GM21529 (cell line): ENCODE results near the gene PPP1R1B.
"Not testable (repeated sequence)": the region's sequence is repeated elsewhere in the genome, so short reads cannot be mapped to it uniquely, and the experiment has no call there.

ENCODE experiments used
- ATAC-seq: cut with Tn5 transposase; IDR thresholded peaks from one replicate; pipeline ENCODE4 v1.9.1; 2021; ENCODE audit not compliant: unreplicated experiment

The PPP1R1B gene

DNA sequence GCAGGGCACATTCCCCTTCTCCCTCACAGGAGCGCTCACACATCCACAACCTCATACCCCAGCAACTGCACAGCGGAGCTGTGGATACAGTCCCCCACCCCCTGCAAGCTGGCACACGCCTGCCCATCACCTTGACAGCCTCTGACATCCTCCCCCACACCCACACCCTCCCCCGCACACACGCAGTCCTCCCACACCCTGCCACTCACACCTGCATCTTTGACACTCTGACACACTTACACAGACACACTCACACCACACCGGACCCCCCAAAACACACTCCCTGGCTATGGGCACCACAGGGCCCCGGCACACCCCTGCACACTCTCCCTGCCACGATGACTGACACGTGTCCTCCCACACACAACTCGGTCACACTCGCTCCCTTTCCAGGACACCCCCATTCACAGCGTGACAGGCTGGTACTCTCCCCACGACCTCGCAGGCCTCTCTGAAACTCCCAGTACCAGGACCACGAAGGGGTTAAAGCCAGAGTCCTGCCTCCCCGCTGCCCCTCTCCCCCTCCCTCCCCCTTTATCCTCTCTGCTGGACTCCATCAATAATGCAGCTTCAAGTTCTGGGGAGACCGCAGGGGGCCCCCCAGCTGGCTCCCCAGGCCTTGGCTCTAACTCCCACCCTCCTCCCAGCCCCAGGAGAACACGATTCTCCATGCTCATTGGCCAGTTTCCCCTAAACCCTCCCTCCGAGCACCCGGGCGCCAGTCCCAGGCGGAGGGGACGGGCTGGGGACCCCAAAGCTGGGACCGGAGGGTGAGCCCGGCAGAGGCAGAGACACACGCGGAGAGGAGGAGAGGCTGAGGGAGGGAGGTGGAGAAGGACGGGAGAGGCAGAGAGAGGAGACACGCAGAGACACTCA, at the start of gene PPP1R1B:
Gene PPP1R1B (plus strand): TSS at position 782 of the 876 bp plus-strand sequence. CDS start 441 bp downstream, outside the sequence.
- ATAC-seq = no peak

DNA sequence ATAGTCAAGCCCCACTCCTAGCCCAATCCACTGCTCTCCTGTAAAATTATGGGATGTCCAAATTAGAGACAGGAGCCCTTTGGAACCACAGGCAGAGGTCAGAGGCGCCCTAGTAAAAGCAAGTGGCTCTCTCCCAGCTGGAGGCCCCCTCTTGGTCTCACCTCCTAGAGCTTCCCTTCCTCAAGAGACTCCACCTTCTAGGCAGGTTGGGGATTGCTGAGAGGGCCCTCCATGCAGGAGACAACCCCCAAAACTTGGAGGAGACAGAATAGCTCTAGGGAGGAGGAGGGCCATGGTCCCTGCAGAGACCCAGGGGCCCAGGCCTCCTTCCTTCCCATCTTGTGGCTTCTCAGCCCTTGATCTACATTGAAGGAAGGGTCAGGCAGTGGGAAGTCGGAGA, 48.5 kb upstream of the PPP1R1B start:
- no peak for ATAC-seq

DNA sequence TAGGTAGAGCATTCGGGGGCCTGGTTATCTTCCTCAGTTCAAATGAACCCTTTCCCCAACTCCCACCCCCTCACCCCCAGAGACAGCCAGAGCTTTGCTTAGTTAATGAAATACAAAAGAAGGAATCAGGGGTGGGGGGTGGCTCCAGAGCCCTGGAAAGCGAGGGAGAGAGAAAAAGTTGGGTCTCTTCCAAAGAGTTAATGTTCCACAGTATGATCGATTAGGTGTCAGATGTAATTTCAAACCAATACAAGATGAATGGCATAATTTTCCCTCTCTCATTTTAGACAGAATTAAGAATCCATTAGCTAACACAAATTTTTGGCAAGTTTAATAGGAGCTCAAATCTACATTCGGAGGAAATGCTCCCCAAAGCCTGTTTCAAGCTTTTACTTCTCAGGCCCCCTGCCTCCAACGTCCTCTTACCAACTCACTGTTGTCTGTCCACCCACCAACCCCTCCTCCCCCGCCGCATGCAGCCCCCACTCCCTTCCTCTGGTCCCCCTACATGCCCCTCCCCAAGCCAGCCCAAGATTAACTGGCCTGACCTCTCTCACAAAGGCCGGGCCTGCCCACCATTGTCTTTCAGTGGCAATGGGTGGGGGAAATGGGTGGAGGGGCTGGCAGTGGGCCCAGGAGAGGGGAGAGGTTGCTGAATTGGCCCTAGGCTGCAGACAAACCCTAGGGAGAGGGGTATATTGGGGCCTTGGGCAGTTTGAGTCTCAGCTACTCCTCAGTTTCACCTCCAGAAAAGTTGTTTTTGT, 47.3 kb upstream of the PPP1R1B start:
- ATAC-seq = no peak

DNA sequence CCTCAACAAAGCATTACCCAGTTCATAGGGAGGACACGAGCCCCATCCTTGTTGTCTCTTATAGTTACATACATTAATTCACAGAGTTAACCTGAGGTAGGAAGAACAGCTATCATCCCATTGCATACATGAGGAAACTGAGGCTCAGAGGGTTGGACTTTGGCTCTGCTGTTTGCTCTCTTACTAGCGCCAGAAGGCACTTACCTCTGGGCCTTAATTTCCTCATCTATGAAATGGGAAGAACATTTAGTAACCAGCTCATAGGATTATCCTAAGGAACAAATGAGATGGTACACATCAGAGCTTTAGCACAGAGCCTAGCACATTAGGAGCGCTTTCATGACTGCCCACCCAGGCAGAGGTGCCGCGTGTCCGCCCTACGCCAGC, 46.7 kb upstream of the PPP1R1B start:
- no peak for ATAC-seq

DNA sequence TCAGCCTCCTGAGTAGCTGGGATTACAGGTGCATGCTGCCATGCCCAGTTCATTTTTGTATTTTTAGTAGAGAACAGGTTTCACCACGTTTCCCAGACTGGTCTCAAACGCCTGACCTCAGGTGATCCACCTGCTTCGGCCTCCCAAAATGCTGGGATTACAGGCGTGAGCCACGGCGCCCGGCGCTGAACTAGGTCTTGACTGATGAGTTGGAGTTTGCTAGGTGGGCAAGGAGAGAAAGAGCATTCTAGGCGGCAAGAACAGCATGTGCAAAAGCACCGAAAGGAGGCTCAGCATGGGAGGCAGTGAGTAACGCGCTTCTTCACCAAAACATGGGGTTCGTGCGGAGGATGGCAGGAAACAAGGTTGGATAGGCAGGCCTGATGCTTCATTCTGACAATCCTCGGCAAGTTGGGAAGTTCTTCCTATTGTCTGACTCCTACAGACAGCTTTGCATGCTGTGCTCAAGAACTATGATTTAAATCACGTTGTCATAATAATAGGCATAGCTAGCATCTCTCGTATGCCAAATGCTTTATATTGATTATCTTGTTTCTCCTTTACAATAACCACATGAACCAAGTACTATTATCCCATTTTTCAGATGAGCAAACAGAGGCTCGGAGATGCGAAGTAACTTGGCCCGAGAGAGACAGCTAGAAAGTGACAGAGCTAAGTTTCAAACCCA, 45.5 kb upstream of the PPP1R1B start:
- no peak for ATAC-seq

DNA sequence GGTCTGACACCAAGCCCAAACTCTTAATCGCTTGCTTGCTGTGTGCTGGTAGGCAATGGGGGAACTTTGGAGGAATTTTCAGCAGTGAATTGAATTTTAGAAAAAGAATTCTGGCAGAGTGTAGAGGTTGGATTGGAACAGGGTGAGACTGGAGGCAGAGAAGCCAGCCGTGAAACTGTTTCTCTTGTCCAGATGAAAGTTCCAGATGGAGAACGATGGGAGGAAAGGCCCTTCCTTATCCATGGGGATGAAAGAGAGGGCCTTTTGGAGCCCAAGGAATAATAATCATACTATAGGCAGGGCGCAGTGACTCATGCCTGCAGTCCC, 45.0 kb upstream of the PPP1R1B start:
- no peak for ATAC-seq

DNA sequence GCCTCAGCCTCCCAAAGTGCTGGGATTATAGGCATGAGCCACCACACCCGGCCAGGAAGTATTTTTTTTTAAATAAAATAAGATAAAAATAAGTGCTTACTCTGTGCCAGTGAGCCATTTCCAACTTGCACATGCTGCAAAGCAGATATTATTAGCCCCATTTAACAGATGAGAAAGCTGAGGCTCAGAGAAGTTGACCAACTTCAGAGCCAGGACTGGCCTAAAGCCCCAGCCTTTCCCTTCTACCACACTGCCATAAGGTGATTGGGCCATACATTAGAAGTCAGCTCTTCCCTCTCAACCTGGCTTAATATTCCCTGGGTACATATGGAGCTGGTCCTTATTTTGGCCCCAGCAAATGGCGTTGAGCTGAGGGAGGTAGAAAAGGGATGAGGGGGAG, 44.1 kb upstream of the PPP1R1B start:
- ATAC-seq = no peak

DNA sequence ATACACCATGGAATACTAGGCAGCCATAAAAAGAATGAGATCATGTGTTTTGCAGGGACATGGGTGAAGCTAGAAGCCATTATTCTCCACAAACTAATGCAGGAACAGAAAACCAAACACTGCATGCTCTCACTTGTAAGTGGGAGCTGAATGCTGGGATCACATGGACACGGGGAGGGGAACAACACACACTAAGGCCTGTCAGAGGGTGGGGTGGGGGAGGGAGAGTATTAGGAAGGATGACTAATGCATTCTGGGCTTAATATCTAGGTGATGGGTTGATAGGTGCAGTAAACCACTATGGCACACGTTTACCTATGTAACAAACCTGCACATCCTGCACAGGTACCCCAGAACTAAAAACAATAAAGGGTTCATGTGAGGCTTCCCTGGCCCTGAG, 36.6 kb upstream of the PPP1R1B start:
- not testable (repeated sequence) for ATAC-seq

DNA sequence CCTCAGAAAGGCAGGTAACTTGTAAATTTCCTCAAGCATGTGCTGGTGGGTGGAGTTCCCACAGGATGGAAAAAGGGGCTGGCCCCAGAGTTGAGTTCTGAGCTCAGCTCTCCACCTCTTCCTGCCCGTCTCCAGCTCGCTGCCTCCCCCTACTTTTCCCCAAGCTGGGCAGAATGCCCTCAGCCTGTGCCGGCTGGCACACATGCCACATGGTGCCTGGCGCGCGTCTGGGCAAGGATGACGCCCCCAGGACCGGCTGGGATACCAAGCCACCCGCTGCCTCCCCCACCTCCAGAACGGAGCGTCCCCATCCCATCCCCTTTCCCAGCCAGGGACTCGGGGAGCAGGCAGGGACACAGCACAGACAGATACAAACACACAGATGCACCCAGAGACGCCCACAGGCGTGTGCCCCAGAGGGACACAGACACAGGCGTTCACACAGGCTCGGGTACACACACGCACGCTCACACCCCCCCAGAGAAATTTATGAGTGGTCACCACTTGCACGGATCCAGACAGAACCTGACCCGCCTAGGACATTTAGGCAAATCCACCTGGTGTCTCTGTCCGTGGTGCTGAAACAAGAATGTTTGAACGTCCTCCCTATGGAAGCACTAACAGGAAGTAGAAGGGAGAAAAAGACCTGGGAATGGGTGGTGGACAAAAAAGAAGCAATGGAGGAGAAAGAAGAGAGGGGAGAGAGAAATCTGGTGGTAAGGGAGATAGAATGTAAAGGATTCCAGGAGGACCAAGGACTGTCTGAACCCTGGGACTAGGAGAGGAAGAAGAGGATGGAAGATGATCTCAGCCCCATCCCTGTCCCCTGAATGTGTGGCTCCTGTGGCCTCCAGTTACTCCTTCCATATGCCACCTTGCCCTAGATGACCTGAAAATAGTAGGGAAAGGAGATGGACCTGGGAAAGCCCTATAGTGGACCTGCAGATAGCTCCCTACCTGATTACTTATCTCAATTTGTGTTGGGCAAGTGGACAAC, 34.5 kb upstream of the PPP1R1B start:
- no peak for ATAC-seq

DNA sequence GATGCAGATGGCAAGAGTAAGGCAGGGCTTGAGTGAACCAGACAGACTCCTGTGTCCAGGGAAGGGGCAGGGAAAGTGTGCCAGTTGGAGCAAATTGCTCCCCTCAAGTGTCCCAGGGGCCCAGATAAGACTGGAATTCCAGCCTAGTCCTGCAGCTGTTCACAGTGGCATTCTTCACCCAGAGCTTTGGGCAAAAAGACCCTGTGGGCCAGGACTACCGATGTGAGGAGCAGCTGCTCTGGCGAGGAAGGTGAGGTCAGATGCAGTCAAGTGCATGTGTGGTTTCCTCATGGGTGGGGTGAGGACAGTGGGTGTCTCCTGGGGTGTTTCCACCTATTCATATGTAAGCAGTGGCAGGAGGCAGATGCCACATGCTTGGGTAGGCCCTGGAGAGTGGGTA, 33.4 kb upstream of the PPP1R1B start:
- no peak for ATAC-seq

DNA sequence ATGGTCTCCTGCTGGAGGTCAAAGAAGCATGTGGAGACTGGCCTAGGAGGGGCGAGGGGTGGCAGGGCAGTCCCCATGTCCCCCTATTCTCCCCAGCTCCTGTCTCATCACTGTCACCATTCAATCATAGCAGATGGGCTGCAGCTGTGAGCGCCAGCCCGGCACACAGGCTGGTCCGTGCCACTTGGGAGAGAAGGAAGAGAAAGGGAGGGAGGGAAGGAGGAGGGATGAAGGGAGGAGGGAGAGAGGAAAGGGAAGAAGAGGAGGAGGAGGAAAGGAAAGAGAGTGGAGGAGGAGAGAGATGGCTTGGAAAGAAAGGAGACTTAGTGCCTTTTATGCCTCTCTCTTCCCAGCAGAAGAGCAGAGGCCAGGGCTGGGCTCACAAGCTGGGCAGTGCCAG, 31.5 kb upstream of the PPP1R1B start:
- no peak for ATAC-seq

DNA sequence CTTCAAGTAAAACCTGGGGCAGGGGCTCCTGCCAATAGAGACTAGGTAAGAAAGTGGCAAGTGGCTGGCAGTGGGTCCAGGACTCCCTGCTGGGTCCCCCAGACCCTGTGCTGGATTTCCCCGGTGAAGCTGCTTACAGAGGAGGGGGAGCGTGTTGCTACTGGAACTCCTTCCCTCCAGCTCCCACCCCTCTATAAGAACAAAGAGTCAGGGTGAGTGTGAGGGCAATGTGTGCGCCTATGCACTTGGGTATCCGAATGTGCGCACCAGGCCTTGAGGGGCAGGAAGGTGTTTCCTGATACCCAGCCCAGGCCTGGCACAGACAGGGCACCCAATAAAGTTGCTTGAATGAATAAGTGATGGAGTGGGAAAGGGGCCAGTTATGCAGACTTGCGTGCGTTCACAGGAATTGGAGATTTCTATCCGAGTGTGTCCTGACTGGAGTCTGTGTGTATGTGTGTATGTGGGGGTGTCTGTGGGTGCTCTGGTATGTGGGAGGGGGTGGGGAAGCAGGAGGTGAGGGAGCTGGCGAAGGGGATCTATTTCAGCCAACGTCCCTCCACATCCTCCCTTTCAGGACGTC, 30.7 kb upstream of the PPP1R1B start:
- ATAC-seq = no peak

DNA sequence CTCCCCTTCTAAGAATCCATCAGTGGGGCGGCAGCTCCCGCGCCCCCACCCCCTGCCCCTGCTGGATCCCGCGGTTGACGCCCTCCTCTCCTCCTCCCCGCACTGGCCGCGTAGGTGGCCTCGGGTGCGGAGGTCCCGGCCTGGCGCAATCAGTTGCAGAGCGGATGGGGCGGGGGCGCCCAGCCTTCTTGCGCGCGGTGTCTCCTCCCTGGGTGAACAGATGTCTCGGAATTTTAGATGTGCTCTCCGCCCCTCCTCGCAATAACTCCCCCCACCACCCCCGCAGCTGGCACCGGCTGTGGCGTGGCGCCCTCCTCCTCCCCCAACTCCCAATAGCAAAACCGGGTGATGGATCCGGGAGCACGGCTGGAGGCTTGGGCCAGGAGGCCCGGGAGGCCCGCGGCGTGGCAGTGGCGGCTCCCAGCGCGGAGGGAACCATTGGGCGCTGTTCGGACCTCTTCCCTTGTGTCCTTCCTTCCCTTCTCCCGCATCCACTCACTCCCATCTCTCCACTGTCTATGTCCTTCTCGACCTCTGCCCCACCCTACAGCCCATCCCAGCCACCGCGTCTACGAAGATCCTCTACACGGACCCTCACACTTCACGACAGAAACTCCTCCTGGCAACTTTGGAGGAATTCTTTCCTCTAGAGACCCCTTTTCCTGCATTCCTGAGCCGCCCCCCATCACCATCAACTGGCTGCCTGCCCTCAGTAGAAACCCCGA, 30.0 kb upstream of the PPP1R1B start:
- ATAC-seq = no peak

DNA sequence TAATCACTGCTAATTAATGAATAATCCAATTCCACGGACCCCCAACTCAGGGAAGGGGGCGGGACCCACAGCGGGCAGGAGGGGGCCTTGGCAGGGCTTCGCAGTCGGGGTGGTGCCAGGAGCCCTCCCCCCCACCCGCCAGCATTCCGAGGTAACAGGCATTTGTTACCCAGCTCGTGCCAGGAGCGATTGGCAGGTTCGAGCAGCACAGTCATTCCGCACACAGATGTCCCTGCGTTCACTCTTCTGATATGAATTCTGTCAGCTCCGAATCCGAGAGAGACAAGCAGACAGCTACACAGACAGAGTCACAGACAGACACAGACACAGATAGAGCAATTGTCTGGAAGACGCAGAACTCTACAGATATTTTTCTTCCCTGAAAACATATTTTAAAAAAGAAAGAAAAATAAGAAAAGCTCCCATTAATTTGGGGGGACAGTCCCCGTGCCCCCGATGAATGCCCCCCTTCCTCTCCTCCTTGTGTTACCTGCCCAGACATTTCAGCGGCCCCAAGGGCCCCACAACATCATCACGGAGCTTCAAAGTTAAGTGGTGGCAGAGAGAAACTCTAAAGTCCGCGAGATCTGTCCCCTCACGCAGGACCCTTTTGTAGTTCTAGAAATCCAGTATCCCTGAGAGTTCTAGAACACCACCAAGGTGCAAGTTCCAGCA, 29.2 kb upstream of the PPP1R1B start:
- no peak for ATAC-seq

DNA sequence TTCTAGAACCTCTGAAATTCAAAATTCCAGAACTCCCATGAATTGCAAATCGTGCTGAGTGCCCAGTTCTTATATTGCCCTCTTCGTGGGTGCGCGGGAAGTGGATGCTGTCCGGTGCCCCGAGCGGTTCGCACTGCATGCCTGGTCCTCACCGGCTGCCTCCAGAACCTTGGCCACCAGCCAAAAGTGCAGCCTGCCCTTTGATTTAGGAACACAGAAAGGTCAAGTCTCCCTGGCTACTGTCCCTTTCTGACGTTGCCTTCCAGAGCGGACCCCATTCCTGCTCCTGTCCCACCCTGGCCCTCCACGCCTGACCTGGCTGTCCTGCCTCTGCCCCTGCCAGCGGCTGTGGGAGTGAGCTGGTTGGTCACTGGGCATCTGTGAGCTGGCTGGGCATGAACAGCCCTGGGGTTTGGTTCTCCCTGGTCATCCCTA, 28.7 kb upstream of the PPP1R1B start:
- ATAC-seq = no peak

DNA sequence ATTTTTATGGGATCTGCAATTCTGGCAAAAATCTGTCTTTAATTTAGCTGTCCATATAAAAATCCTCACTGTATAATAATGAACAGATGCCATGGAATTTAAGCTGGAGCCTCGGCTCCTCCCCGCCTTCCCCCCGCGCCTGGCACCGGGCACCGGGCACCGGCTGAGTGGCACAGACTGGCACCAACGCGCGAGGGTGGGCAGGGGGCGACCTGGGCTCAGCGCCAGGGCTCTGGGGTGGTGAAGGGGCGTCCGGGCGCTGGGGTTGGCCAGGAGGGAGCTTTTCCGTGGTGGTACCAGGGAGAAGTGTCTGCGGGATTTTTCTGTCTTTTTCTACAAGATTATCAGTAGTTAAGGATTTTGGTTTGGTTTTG, 28.1 kb upstream of the PPP1R1B start:
- no peak for ATAC-seq

DNA sequence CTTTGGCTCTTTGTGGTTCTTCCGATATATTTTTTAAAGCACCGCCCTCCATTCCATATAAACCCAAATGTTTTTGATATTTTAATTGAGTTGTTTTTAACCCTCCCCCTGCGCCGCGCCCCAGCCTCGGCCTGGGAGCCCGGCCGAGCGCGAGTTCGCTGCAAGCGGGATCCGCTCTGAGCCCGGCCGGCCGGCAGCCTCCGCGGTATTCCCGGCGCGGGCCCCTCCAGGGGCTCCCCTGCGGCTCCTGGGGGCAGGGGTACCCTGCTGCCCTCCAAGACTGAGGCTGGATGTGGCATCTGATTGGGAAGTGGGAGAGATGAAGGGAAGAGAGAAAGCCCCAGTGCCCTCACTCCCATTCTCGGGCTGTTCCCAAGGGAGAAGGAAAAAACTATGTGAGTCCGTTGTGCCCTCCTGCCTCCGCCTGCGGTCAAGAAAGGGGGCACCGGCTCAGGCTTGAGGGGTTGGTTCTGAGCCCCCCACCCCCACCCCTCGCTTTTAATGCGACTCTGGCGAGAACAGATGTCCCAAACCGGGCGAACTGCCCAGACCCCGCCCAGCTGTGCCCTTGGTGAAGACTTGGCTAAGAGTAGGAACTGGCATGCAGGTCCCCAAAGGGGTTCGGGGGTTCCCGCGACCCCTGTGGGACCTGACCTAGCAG, 27.6 kb upstream of the PPP1R1B start:
- ATAC-seq = no peak

DNA sequence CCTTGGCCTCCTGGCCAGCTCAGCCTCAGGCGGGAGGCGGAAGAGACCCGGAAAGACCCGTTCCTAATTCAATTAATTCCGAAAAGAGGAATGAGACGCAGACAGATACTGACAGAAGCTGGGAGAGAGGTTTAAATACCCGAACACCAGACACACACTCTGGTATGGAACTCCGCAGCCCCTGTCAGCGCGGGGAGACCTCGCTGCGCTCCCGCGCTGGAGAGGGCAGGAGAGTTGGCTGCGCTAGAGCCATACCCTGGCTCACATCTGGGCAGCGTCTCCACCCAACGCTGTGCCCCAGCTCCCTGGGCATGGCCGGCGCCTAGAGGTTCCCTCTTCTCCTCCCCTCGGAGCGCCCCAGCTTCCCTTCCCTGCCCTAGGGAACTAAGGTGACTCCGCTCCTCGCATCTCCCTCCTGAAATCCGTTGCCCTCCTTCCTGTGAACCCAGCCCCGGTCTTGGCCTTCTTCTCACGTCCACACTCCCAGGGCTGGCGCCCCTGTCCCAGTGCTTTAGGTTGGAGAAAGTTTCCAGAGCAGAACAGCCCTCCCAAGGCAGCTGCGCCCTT, 27.0 kb upstream of the PPP1R1B start:
- ATAC-seq = no peak
